Effector memory CD4-positive, alpha-beta T cell (primary cell): Measurements from ENCODE around the gene TENM4.

Experiments used
- DNase-seq, 3 donors: peaks; one replicate each; pipeline ENCODE4 v3.0.0-alpha.2; 2020
- H3K27ac ChIP-seq: 2 replicates; pipeline ENCODE4 v1.7.0; 2013; ENCODE audit warnings: mild to moderate bottlenecking, low read length, moderate library complexity; ENCODE audit not compliant: insufficient read depth, poor library complexity, severe bottlenecking
- H3K27me3 ChIP-seq: replicated peaks from 2 replicates; pipeline ENCODE4 v1.7.0; 2013; ENCODE audit warnings: mild to moderate bottlenecking, low read length; ENCODE audit not compliant: insufficient read depth, control insufficient read depth, poor library complexity, severe bottlenecking
- H3K36me3 ChIP-seq: 2 replicates; pipeline ENCODE4 v1.7.0; 2013; ENCODE audit warnings: mild to moderate bottlenecking, low read length, moderate library complexity; ENCODE audit not compliant: control insufficient read depth, insufficient read depth
- H3K4me1 ChIP-seq: 2 replicates; pipeline ENCODE4 v1.7.0; 2013; ENCODE audit warnings: low read length, mild to moderate bottlenecking; ENCODE audit not compliant: control insufficient read depth, insufficient read depth, poor library complexity, severe bottlenecking
- H3K4me3 ChIP-seq: 2 replicates; pipeline ENCODE4 v1.7.0; 2013; ENCODE audit warnings: low read length, low read depth, mild to moderate bottlenecking; ENCODE audit not compliant: insufficient read depth, poor library complexity, severe bottlenecking
- H3K9me3 ChIP-seq: 2 replicates; pipeline ENCODE4 v1.7.0; 2013; ENCODE audit warnings: mild to moderate bottlenecking, low read length, moderate library complexity; ENCODE audit not compliant: control insufficient read depth

Gene TENM4

GRCh38 chr11:79070518-79070917, 370.3 kb downstream of the TENM4 start:
- Histone ChIP-seq H3K4me3 (no peak overlapping the region), H3K9me3 (no peaks in the 10 kb centered on the region), H3K36me3 (no peaks in the 10 kb centered on the region), H3K4me1 (no peaks in the 10 kb centered on the region), H3K27ac (no peak overlapping the region), H3K27me3 (no peaks in the 10 kb centered on the region)
- DNase-seq, result no peak

DNA sequence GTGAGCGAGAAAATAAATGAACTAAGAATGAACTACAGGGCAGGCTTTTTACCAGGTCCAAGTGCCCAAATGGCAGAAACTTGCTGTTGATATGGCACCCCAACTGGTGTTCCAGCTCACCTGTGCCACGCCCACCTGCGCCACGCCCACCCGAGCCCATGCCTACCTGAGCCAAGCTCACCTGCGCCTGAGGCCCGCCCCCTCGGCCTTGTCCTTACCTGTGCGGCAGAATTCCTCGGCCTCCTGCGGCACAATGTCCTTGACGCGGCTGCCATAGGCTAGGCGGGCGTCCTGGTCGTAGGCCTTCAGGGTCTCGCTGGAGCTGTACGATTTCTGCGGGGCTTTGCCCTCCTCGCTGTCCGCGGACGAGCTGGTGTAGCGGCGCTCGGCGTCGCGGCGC, 371.3 kb downstream of the TENM4 start:
- no peaks in the 10 kb centered on the region for H3K27me3 ChIP-seq
- no peaks in the 10 kb centered on the region for H3K36me3 ChIP-seq
- H3K27ac ChIP-seq, result no peak overlapping the region
- no peak for DNase-seq
- no peak overlapping the region for H3K4me3 ChIP-seq
- no peaks in the 10 kb centered on the region for H3K9me3 ChIP-seq
- no peaks in the 10 kb centered on the region for H3K4me1 ChIP-seq

DNA sequence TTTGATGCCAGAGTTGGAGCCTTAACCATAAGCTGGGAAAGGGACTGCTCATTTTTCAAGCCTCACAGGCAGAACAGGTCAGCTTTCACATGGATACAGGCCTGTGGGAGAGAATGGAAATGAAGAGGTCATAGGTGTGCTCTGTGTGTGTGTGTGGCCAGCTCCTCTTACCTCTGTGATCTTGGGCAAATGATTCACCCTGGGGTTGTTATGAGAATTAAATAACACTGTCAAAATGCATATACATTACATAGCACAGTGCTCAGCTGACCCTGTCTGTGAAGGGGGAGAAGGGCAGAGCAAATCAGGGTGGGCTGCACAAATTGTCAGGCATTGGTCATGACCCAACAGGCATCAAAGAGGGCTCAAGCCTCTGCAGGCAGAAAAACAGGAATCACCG, 372.5 kb downstream of the TENM4 start:
- no peak overlapping the region for H3K4me3 ChIP-seq
- no peaks in the 10 kb centered on the region for H3K4me1 ChIP-seq
- H3K9me3 ChIP-seq, result no peaks in the 10 kb centered on the region
- H3K36me3 ChIP-seq, result no peaks in the 10 kb centered on the region
- H3K27me3 ChIP-seq, result no peaks in the 10 kb centered on the region
- DNase-seq, result no peak
- no peak overlapping the region for H3K27ac ChIP-seq

DNA sequence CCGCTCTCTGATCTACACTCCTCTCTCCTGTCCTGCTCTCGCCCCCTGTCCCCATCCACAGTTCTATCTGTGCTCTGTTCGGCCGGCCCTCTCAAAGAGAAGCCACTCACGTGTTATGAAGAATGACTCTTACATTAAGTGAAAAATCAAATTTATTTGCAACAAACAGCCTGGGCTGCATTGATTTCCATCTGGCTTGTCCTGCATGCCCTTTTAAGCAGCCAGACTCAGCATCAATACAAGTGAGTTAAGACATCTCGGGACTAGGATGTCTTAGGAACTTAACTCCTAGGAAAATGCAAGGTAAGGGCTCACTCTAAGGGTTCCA, 373.5 kb downstream of the TENM4 start:
- DNase-seq, result no peak
- H3K27me3 ChIP-seq, result no peaks in the 10 kb centered on the region
- no peaks in the 10 kb centered on the region for H3K4me1 ChIP-seq
- no peak overlapping the region for H3K4me3 ChIP-seq
- H3K9me3 ChIP-seq, result no peaks in the 10 kb centered on the region
- no peaks in the 10 kb centered on the region for H3K36me3 ChIP-seq
- H3K27ac ChIP-seq, result no peak overlapping the region

DNA sequence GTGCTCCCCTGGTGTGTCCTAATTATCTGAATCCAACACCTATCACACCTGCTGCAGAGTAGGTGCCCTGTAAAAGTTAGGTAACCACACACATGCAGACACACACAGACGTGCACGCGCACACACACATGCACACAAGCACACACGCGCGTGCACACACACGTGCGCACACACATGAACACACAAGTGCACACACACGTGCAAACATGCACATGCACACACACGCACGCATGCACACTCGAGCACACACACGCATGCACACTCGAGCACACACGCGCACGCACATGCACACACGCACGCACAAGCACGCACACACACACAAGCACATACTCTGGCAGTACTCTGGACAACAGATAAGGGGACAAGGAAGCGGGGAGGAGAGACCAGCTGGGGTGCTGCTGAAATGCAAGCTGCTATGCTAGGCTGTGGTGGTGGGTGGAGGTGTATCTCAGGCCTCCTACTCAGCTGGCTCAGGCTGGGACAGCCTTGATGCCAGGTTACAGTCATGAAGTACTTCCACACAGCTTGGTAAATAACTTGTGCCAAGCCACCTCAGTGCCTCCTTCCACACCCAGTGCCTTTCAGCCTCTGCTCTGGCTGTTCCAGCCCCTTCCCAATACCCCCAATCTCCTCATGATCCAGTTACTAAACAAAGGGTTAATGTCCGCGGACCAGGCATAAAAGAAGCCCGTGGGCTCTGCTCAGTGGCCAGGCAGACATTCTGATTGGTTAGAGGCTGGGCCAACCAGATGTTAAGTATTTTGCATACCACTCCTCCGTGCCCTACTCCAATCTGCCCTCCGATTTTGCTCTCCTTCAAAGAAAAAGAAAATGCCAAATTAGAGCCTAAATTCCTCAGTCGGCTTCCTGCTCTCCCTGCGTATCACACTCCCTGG, 374.1 kb downstream of the TENM4 start:
- H3K9me3 ChIP-seq, result no peaks in the 10 kb centered on the region
- no peaks in the 10 kb centered on the region for H3K4me1 ChIP-seq
- no peak for DNase-seq
- H3K27me3 ChIP-seq, result no peaks in the 10 kb centered on the region
- H3K36me3 ChIP-seq, result no peaks in the 10 kb centered on the region
- H3K4me3 ChIP-seq, result no peak overlapping the region
- no peak overlapping the region for H3K27ac ChIP-seq

- no peak for DNase-seq
- Histone ChIP-seq H3K9me3 (no peaks in the 10 kb centered on the region), H3K27ac (no peak overlapping the region), H3K4me3 (no peak overlapping the region), H3K27me3 (no peaks in the 10 kb centered on the region), H3K36me3 (no peaks in the 10 kb centered on the region), H3K4me1 (no peaks in the 10 kb centered on the region)
Observed at GRCh38 chr11:79062814-79063762, 377.7 kb downstream of the TENM4 start.

DNA sequence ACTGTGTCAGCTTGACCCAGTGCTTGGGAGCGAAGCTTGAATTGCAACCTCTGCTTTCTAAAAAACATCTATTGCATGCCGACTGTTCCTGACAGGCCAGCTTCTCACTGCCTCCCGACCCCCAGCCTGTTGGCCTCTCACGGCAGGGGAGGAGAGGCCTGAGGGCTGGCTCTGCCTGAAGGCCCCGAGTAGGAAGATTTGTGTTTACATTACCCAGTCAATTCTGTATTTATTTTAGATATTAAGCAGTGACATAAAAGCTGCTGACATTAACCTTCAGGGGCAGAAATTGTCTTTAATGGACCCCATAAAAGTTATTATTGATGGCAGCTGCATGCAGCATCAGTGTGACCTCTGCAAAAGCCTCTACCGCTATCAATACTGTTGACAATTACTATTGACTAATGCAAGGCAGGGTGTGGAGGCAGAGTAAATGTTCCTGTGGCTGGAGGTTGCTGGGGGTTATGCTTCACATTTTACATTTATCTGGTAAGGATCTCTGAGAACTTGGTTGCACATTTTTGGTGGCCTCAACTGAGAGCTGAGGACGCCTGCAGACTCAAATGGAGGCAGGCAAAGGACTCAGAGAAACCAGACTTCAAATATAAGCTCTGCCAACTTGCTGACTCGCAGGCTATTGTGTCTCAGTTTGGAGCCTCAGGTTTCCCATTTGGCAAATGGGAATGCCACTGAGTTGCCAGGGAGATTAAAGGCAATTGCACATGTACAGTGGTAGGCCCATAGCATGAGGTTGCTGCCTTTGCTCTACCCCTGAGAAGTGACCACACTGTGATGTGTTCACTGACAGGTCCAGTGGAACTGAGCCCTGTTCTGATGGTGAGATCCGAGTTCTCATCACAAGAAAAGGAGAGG, 380.5 kb downstream of the TENM4 start:
- no peak for DNase-seq
- Histone ChIP-seq H3K27ac (no peak overlapping the region), H3K27me3 (no peaks in the 10 kb centered on the region), H3K4me3 (no peak overlapping the region), H3K4me1 (no peaks in the 10 kb centered on the region), H3K36me3 (no peaks in the 10 kb centered on the region), H3K9me3 (no peaks in the 10 kb centered on the region)

DNA sequence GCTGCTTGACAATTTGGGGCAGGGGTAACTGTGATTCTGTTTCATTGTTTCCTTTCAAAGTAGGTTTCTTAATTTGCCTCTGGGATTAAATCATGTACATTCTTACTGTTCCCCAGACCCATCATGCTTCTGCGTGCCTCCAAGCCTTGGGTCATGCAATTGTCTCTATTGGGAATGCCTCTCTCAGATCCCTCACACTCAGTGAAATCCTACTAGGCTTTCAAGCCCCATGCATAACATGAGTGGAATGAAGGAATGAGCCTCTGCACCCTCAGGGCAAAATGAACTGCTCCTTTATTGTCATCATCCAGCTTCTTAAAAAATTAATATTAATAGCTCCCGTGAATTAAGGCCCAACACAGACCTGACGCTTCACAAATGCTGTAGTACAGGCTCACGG, 381.7 kb downstream of the TENM4 start:
- no peaks in the 10 kb centered on the region for H3K27me3 ChIP-seq
- H3K36me3 ChIP-seq, result no peaks in the 10 kb centered on the region
- DNase-seq, result no peak

GRCh38 chr11:79055856-79056631, 384.8 kb downstream of the TENM4 start:
- Histone ChIP-seq H3K4me1 (no peaks in the 10 kb centered on the region), H3K27ac (no peak overlapping the region), H3K27me3 (no peaks in the 10 kb centered on the region)

More for the DNA sequence above, 381.7 kb downstream of the TENM4 start:
- H3K4me3 ChIP-seq, result no peak overlapping the region
- H3K27ac ChIP-seq, result no peak overlapping the region
- no peaks in the 10 kb centered on the region for H3K9me3 ChIP-seq
- H3K4me1 ChIP-seq, result no peaks in the 10 kb centered on the region

More at GRCh38 chr11:79055856-79056631, 384.8 kb downstream of the TENM4 start:
- Histone ChIP-seq H3K36me3 (no peaks in the 10 kb centered on the region), H3K4me3 (no peak overlapping the region), H3K9me3 (no peaks in the 10 kb centered on the region)
- DNase-seq, result no peak
